B cell (primary cell): ENCODE results near the gene SMAD1.

ENCODE experiments used
- EZH2 ChIP-seq: IDR thresholded peaks from 2 replicates; pipeline ENCODE4 v1.6.1; 2012; ENCODE audit warnings: borderline replicate concordance, low read depth, mild to moderate bottlenecking, moderate library complexity, low read length; ENCODE audit not compliant: insufficient read depth, poor library complexity, severe bottlenecking
- TF ChIP-seq, protein P1 (sequence below): fragments of 200-600 bp; IDR thresholded peaks from one replicate; pipeline ENCODE4 v1.8.0; 2022; ENCODE audit warnings: antibody characterized with exemption, mild to moderate bottlenecking

DNA sequence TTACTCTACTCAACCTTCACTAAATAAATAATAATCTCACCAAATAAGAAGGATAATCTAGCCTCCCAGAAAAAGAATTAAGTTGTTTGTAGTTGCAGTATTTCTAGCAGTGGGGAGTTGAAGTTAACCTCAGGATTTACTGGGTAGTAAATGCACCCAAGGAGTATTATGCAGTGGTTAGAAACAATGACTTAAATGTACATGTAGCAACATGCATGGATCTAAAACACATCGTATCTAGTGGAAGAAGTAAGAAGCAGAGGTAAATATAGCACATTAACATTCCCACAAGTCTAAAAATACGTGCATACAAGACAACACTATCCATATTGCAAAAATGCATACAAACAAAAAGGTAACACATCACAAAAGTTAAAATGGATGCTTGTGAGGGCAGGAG lies 44.2 kb upstream of the SMAD1 start:
- TF ChIP-seq, protein P1, sequence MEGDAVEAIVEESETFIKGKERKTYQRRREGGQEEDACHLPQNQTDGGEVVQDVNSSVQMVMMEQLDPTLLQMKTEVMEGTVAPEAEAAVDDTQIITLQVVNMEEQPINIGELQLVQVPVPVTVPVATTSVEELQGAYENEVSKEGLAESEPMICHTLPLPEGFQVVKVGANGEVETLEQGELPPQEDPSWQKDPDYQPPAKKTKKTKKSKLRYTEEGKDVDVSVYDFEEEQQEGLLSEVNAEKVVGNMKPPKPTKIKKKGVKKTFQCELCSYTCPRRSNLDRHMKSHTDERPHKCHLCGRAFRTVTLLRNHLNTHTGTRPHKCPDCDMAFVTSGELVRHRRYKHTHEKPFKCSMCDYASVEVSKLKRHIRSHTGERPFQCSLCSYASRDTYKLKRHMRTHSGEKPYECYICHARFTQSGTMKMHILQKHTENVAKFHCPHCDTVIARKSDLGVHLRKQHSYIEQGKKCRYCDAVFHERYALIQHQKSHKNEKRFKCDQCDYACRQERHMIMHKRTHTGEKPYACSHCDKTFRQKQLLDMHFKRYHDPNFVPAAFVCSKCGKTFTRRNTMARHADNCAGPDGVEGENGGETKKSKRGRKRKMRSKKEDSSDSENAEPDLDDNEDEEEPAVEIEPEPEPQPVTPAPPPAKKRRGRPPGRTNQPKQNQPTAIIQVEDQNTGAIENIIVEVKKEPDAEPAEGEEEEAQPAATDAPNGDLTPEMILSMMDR = no peak
- no peak for TF ChIP-seq EZH2
